ENCODE results near the gene PALD1.

Gene PALD1

GRCh38 chr10:70560511-70560941 lies 82.0 kb downstream of the PALD1 start:
- DNase-seq (ENCODE audit: low read depth): no peak
- H3K4me3 ChIP-seq (ENCODE audit: low read length): no peak overlapping the region
- no peak for TF ChIP-seq CTCF (IDR thresholded peaks at IDR 0.05; ENCODE audit: insufficient read depth, low read depth, low read length, missing control alignments)

GRCh38 chr10:70561070-70561469 lies 82.5 kb downstream of the PALD1 start:
- DNase-seq (ENCODE audit: low read depth): no peak
- H3K4me3 ChIP-seq (ENCODE audit: low read length): no peak overlapping the region
- no peak for TF ChIP-seq CTCF (IDR thresholded peaks at IDR 0.05; ENCODE audit: insufficient read depth, low read depth, low read length, missing control alignments)

GRCh38 chr10:70561558-70561957 lies 83.0 kb downstream of the PALD1 start:
- TF ChIP-seq CTCF (IDR thresholded peaks at IDR 0.05; ENCODE audit: insufficient read depth, low read depth, low read length, missing control alignments): no peak

GRCh38 chr10:70562036-70562755 lies 83.6 kb downstream of the PALD1 start:
- no peak overlapping the region for H3K4me3 ChIP-seq (ENCODE audit: low read length)
- TF ChIP-seq CTCF (IDR thresholded peaks at IDR 0.05; ENCODE audit: insufficient read depth, low read depth, low read length, missing control alignments): no peak
- DNase-seq (ENCODE audit: low read depth): no peak

More at GRCh38 chr10:70561558-70561957, 83.0 kb downstream of the PALD1 start:
- no peak for DNase-seq (ENCODE audit: low read depth)
- no peak overlapping the region for H3K4me3 ChIP-seq (ENCODE audit: low read length)

GRCh38 chr10:70563230-70563629 lies 84.7 kb downstream of the PALD1 start:
- no peak for DNase-seq (ENCODE audit: low read depth)
- TF ChIP-seq CTCF (IDR thresholded peaks at IDR 0.05; ENCODE audit: insufficient read depth, low read depth, low read length, missing control alignments): no peak
- H3K4me3 ChIP-seq (ENCODE audit: low read length): no peak overlapping the region

GRCh38 chr10:70564113-70564725 lies 85.7 kb downstream of the PALD1 start:
- no peak overlapping the region for H3K4me3 ChIP-seq (ENCODE audit: low read length)
- DNase-seq (ENCODE audit: low read depth): no peak
- TF ChIP-seq CTCF (IDR thresholded peaks at IDR 0.05; ENCODE audit: insufficient read depth, low read depth, low read length, missing control alignments): no peak

Data from epithelial cell of esophagus (primary cell).